ENCODE data around the gene VPS4B.
"Not testable (repeated sequence)": the region's sequence is repeated elsewhere in the genome, so short reads cannot be mapped to it uniquely, and the experiment has no call there.

VPS4B gene

GRCh38 chr18:63367053-63367953 is 55.0 kb downstream of the VPS4B start, which contains the start of gene KDSR:
Gene KDSR, minus strand, starts transcription at chr18:63367206. Its CDS starts 88 bp downstream, at chr18:63367118.
- DNase-seq, result peak; percentile 99

- peak; percentile 32 for DNase-seq
Measured at GRCh38 chr18:63366213-63367052, 55.8 kb downstream of the VPS4B start.

DNA sequence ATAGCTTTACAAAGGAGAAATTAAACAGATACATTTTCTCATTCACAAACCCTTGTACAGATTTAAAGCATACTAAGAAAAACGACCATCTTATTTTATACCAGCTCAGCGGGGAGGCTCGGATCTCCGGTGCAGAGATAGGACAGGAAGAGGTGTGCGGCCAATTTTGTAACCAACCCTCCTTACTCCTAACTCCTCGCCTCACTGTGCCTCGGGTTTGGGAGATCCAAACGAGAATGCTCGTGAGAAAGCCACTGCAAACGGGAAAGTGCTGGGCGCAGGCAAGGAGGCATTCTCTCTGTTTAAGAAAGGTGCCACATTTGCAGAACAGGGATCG is 56.4 kb downstream of the VPS4B start:
- no peak for DNase-seq

DNA sequence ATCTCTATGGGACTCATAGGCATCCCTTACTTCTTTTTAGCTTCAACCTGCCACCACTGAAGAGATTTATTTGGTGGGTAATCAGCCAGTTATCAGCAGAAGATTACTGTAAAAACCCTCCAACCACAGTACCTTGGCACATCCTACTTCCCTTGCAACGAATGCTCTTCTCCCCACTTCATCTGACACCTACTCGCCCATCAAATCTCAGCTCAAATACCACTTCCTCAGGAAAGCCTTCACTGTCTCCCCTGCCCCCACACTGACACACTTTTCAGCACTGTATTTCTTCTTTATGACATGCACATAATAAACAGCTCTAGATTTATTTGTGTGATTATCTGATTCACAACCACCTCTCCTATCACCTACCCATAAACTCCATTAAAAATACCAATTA is 58.3 kb downstream of the VPS4B start:
- no peak for DNase-seq

GRCh38 chr18:63363420-63363819 is 58.9 kb downstream of the VPS4B start:
- not testable (repeated sequence) for DNase-seq

DNA sequence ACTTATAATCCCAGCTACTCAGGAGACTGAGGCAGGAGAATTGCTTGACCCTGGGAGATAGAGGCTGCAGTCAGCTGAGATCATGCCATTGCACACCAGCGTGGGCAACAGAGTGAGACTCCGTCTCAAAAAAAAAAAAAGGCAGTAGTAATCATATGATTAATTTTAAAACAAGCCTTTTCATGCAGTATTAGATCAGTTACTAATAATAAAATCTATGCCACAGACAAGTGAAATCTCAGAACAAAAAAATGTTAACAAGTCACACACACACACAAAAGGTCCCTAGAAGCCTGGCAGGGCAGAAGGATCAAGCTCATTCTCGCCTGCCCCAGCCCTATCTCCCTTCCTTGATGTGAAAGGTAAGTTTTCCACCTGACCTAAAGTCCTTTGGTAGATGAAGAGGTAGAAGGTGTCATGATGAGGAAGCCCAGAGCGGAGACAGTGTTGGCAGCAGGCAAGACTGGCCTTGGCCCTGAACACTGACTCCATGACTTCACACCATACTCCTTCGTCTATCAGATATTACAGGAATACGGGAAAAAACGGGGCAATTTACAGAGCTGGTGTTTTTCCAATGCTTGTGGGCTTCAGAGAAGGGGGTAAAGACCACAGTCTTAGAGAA is 65.9 kb downstream of the VPS4B start:
- DNase-seq, result no peak

DNA sequence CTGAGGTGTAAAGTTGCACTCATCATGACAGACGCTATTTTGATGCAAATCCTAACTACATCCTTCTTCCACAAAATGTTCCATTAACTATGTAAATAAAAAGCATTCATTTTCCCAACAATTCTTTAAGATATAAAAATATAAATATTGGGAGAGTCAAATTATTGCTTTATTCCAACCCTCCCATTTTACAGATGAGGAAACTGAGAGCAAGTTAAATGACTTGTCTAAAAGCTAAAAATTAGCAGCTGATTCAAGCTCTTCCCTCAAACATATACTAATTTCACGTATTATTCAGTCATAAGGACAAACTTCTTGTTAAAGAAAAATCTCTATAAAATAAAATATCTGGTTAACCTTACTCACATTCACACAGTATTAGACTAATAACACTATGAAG is 72.0 kb downstream of the VPS4B start:
- DNase-seq, result no peak

DNA sequence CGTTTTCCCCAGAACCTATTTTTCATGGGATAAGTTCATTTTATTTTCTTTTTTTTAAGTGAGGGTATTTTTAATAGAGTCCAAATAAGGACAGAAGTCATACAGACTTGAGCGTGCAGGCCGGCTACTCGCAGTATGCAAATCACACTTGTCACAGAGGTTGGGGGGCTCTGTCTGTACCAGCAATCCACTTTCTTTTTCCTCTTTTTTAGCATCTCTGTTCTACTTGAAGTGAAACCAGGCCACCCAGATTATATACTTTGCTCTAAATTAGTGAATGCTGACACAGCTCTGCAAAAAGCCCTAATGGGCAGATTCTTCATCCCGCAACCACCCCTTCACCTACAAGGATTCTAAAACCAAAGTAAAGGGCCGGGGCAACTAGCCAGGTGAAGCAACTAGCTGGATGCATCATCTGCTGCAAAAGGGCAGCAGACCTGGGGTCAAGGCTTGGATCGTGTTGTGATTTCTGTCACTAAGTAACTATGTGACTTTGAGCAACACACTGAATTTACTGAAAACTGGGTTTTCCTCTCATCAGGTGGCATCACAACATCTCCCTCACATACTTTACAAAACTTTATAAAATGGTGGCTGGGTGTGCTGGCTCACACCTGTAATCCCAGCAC is 73.7 kb downstream of the VPS4B start:
- DNase-seq, result no peak

- no peak for DNase-seq
Measured at GRCh38 chr18:63346480-63347183, 75.6 kb downstream of the VPS4B start.

GRCh38 chr18:63346031-63346430 is 76.2 kb downstream of the VPS4B start:
- no peak for DNase-seq

DNA sequence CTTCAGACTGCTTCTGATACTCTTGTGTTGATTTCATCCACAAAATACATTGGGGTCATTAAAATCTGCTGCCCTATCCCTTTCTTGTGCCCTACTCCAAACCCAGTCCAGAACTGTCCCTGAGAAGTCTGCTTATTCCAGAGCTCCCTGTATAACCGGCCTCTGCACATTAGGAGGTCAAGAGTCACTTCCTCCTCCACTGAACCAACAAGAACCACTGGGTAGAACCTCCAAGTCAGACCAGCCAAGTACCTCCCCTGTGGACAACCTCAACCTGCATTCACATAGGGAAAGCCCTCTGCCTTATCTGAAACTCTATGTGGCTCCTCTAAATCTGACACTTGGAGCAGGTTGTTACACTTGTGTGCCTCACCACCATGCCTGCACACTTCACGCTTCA is 77.4 kb downstream of the VPS4B start:
- DNase-seq, result no peak

DNA sequence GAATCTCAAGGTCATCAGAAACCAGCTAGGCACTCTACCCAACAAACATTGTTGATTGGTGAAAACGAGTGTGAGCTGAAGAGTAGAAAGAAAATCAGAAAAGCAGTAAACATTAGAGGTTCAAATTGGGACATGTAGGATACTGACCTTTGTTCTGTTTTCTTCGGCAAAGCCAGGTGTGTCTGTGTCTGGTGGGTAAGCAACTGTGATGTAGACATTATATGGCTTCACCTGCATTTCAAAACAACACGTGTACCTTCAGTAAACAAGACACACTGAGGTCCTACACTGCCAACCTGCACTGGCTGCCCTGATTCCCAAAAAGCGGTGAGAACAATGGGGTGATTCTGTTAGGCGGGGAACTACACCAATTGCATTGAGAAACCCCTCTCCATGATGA is 78.0 kb downstream of the VPS4B start:
- no peak for DNase-seq

DNA sequence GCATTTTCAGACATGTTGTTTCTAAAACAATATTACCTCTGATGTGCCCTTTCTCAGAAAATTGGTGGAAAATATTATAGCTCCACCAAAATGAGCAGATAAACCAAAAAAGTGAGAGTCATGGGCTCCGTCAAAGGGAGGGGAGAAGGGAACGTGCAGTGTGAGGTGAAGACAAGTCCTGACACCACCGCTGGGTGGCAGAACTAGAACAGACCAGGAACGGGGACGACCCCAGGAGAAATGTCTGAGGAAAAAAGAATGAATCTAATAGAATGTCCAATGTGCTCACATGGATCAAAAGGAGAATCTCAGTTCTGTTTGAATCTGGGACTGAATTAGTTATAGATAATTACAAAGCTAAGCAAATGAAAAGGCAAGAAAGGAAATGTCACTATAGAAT is 80.1 kb downstream of the VPS4B start:
- peak; percentile 27 for DNase-seq

DNA sequence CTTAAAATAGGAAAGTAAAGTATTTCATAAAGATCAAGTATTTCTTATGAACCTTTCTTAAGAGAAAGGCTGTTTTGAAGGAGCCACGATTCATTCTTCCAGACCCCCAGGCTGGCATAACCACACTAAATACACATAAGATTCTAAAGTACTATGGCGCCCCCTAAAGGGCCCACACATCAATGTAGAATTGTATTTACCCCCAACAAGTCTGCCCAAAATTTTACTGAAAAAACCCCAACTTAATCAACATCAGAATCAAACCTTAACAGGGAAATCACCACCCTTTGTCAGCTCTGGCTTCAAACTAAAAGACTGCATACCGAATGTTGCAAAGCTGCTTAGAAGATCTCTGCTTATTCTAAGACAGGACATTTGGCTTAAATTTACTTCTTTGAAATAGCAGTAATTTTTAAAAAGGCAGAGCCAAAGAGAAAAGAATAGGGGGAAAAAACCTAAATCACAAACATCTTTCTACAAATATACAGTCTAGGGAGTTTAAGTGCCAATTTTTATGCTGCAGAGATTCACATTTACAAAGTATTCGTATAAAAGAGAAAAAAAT is 82.3 kb downstream of the VPS4B start:
- peak; percentile 59 for DNase-seq
